Aorta (tissue), 5 donors: ENCODE results near the gene CHSY1. TPM values are rescaled to one million over a fixed set of nuclear protein-coding genes. Genes with fewer than 3 reads are reported as not detected.
A peak's percentile ranks its signal among the peaks of the same experiment; 100 is the strongest.

Source experiments
- ATAC-seq: fragments of 200-7000 bp; cut with Tn5 transposase; one replicate; pipeline ENCODE4 v1.9.1; 2022; ENCODE audit warnings: moderate library complexity; ENCODE audit not compliant: low FRiP score
- DNase-seq, 2 donors: peaks; one replicate each; pipeline ENCODE4 v3.0.0-alpha.2; 2020
- H3K27ac ChIP-seq, 2 donors: one replicate each; pipeline ENCODE4 v1.5.1; 2013; ENCODE audit warnings: low read length in 2 of 2, mild to moderate bottlenecking in 2 of 2, moderate library complexity in 2 of 2, control low read depth in 1 of 2, inconsistent platforms in 1 of 2, low read depth in 1 of 2
- H3K27me3 ChIP-seq, 2 donors: one replicate each; pipeline ENCODE4 v1.6.1; 2013; ENCODE audit warnings: control low read depth in 1 of 2, low read length in 1 of 2, mild to moderate bottlenecking in 1 of 2, moderate library complexity in 1 of 2; ENCODE audit not compliant: insufficient read depth in 2 of 2, control insufficient read depth in 1 of 2
- H3K36me3 ChIP-seq, 2 donors: one replicate each; pipeline ENCODE4 v1.6.1; 2013; ENCODE audit warnings: control low read depth in 1 of 2, low read length in 1 of 2, mild to moderate bottlenecking in 1 of 2; ENCODE audit not compliant: insufficient read depth in 2 of 2, control insufficient read depth in 1 of 2
- H3K4me1 ChIP-seq, 2 donors: one replicate each; pipeline ENCODE4 v1.6.1; 2013; ENCODE audit warnings: low read length in 2 of 2, control low read depth in 1 of 2, mild to moderate bottlenecking in 1 of 2, moderate library complexity in 1 of 2; ENCODE audit not compliant: insufficient read depth in 2 of 2, control insufficient read depth in 1 of 2
- H3K4me3 ChIP-seq, 2 donors: one replicate each; pipeline ENCODE4 v1.5.1; 2013; ENCODE audit warnings: low read length in 2 of 2, control low read depth in 1 of 2, mild to moderate bottlenecking in 1 of 2
- H3K9me3 ChIP-seq: one replicate; pipeline ENCODE4 v1.6.1; 2013; ENCODE audit warnings: mild to moderate bottlenecking, low read length; ENCODE audit not compliant: control insufficient read depth
- WGBS, 2 donors: extraction: QIAGEN DNeasy Blood & Tissue Kit; methylation state at CpG; one replicate each; pipeline ENCODE4 v1.1.7; 2013; 5-methylcytosine and 5-hydroxymethylcytosine counted together
- intact Hi-C, 2 donors: fragments of 100-400 bp; cut with DNase I; formaldehyde crosslinking; loops; one replicate each; pipeline versions ENCODE4 v1.14.2 to v1.15.0; 2022
- polyA plus RNA-seq, 2 donors: library from polyadenylated mRNA; stranded (reverse); fragments of 200-250 nt; gene quantifications; one replicate each; pipeline ENCODE4 v1.2.3, GENCODE V29; 2013
- total RNA-seq, 2 donors: library from RNA; stranded (reverse); fragmentation: NEBNext Ultra II Directional; extraction: Animal tissue kit (Norgen Biotek cat#: 25700); gene quantifications; one replicate each; pipeline ENCODE4 v1.2.1, GENCODE V29; 2021
- donor health status: healthy with polysubstance abuse.
- donor health status: Bipolar disorder and iron deficiency.
- donor health status: DM: no; HTN: no; CAD: no.
- donor health status: DM: no; HTN: no; CAD: no.
- donor health status: DM: yes; HTN: yes; CAD: no.

Gene CHSY1
- total and polyA plus RNA-seq, 4 donors = 10.8 to 78.4 (median 49.8) TPM

- ATAC-seq (no peak), DNase-seq (no peak)
- Histone ChIP-seq H3K4me1 (no peaks in the 10 kb centered on the region), H3K27ac (peak overlapping the region; percentile 6 to 57), H3K36me3 (no peaks in the 10 kb centered on the region), H3K27me3 (no peaks in the 10 kb centered on the region), H3K4me3 (no peak overlapping the region), H3K9me3 (no peaks in the 10 kb centered on the region)
- intact Hi-C loops = no loop called here
- 53 to 65% methylated on average over 4 of the region's 4 CpGs for WGBS, 2 donors
These were observed 72.9 kb downstream of the CHSY1 start for GRCh38 chr15:101178931-101179330.

- WGBS, 2 donors = 93 to 96% methylated on average over 18 of the region's 18 CpGs
These were observed 73.4 kb downstream of the CHSY1 start for GRCh38 chr15:101178479-101178878.

GRCh38 chr15:101177866-101178265 lies 74.0 kb downstream of the CHSY1 start:
- ATAC-seq (no peak), DNase-seq (no peak)
- no peaks in the 10 kb centered on the region for H3K4me1 ChIP-seq
- H3K9me3 ChIP-seq = no peaks in the 10 kb centered on the region
- no peaks in the 10 kb centered on the region for H3K36me3 ChIP-seq
- H3K4me3 ChIP-seq = no peak overlapping the region
- intact Hi-C loops = no loop called here
- no peak overlapping the region for H3K27ac ChIP-seq
- H3K27me3 ChIP-seq = no peaks in the 10 kb centered on the region
- WGBS, 2 donors = 73 to 77% methylated on average over 14 of the region's 14 CpGs

More at GRCh38 chr15:101178479-101178878, 73.4 kb downstream of the CHSY1 start:
- no peak overlapping the region for H3K4me3 ChIP-seq
- no peaks in the 10 kb centered on the region for H3K27me3 ChIP-seq
- peak overlapping the region in 1 of 2 donors; percentile 18 for H3K27ac ChIP-seq
- no peaks in the 10 kb centered on the region for H3K4me1 ChIP-seq
- no peaks in the 10 kb centered on the region for H3K9me3 ChIP-seq
- ATAC-seq (no peak), DNase-seq (no peak)
- intact Hi-C loops = no loop called here
- no peaks in the 10 kb centered on the region for H3K36me3 ChIP-seq

- H3K4me3 ChIP-seq = no peak overlapping the region
- ATAC-seq = no peak
- intact Hi-C loops = no loop called here
- H3K36me3 ChIP-seq = no peaks in the 10 kb centered on the region
- 42 to 46% methylated on average over 5 of the region's 5 CpGs for WGBS, 2 donors
- H3K4me1 ChIP-seq = no peaks in the 10 kb centered on the region
- no peak for DNase-seq
- no peak overlapping the region for H3K27ac ChIP-seq
- no peaks in the 10 kb centered on the region for H3K9me3 ChIP-seq
- H3K27me3 ChIP-seq = no peaks in the 10 kb centered on the region
These were observed 75.2 kb downstream of the CHSY1 start for GRCh38 chr15:101176625-101177024.

- ATAC-seq = no peak
These were observed 76.4 kb downstream of the CHSY1 start for GRCh38 chr15:101175401-101175800.

GRCh38 chr15:101174152-101174920 lies 77.5 kb downstream of the CHSY1 start:
- DNase-seq = no peak
- Histone ChIP-seq H3K27ac (no peak overlapping the region), H3K27me3 (no peaks in the 10 kb centered on the region), H3K4me1 (no peaks in the 10 kb centered on the region), H3K36me3 (no peaks in the 10 kb centered on the region), H3K9me3 (no peaks in the 10 kb centered on the region), H3K4me3 (no peak overlapping the region)
- ATAC-seq = no peak
- whole genome bisulfite sequencing, 2 donors = 78 to 89% methylated on average over 29 of the region's 29 CpGs
- intact Hi-C loops = no loop called here

More at GRCh38 chr15:101175401-101175800, 76.4 kb downstream of the CHSY1 start:
- Histone ChIP-seq H3K27ac (no peak overlapping the region), H3K4me1 (no peaks in the 10 kb centered on the region), H3K36me3 (no peaks in the 10 kb centered on the region), H3K4me3 (no peak overlapping the region), H3K27me3 (no peaks in the 10 kb centered on the region), H3K9me3 (no peaks in the 10 kb centered on the region)
- intact Hi-C loops = no loop called here
- no peak for DNase-seq
- WGBS, 2 donors = 88 to 90% methylated on average over 12 of the region's 12 CpGs

- no peak for ATAC-seq
- H3K9me3 ChIP-seq = no peaks in the 10 kb centered on the region
- intact Hi-C loops = loop anchor here in 1 of 2 donors (2.0 kb wide), 1 partner anchor 77 kb away; no protein-coding TSS in a partner anchor
- H3K36me3 ChIP-seq = no peaks in the 10 kb centered on the region
- no peak overlapping the region for H3K4me3 ChIP-seq
- no peak overlapping the region for H3K27ac ChIP-seq
- WGBS, 2 donors = 85 to 88% methylated on average over 14 of the region's 14 CpGs
- DNase-seq = no peak
- H3K4me1 ChIP-seq = peaks cover 3% of the 10 kb centered on the region in 2 donors
- no peaks in the 10 kb centered on the region for H3K27me3 ChIP-seq
These were observed 78.4 kb downstream of the CHSY1 start for GRCh38 chr15:101173233-101174119.

- no peak overlapping the region for H3K4me3 ChIP-seq
- DNase-seq (no peak), ATAC-seq (no peak)
- no peaks in the 10 kb centered on the region for H3K9me3 ChIP-seq
- peaks cover 3 to 4% of the 10 kb centered on the region in 2 donors for H3K4me1 ChIP-seq
- 77 to 79% methylated on average over 17 of the region's 17 CpGs for WGBS, 2 donors
- no peak overlapping the region for H3K27ac ChIP-seq
- no peaks in the 10 kb centered on the region for H3K27me3 ChIP-seq
- intact Hi-C loops = loop anchor here in 1 of 2 donors (2.0 kb wide), 1 partner anchor 78 kb away; no protein-coding TSS in a partner anchor
- H3K36me3 ChIP-seq = no peaks in the 10 kb centered on the region
These were observed 79.3 kb downstream of the CHSY1 start for GRCh38 chr15:101172501-101173071.
